DOHH2 (cell line): ENCODE results near the gene PRPF18.

Experiments
- EZH2phosphoT487 ChIP-seq: fragments of 200-600 bp; sonication (generic); IDR thresholded peaks from 2 replicates; pipeline ENCODE4 v1.6.1; 2017; ENCODE audit warnings: borderline replicate concordance, mild to moderate bottlenecking, antibody characterized with exemption, low read length, moderate library complexity, mixed read lengths
- TF ChIP-seq, protein P1 (sequence below): fragments of 200-600 bp; sonication (generic); IDR thresholded peaks from one replicate; pipeline ENCODE4 v1.5.1; 2014; ENCODE audit warnings: antibody characterized with exemption, mild to moderate bottlenecking, low read depth, low read length; ENCODE audit not compliant: poor library complexity, severe bottlenecking

DNA sequence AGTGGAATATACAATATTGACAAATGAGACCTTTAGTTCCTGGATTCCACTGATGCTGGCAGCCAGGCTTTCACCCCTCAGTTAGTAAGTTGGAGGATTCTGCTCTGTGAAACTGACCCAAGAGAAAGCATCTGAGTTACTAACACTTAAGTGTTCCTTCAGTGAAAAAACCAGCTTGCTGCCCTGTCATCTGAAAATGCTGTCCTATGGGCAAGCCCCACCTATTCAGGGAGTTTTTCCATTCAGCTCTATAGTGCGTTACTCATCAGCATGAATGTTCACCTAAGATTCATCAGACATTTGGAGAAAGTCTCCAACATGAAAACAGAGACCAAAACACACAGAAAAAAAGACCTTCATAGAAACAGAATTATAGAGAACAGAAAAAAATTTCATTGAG, 37.9 kb downstream of the PRPF18 start:
- TF ChIP-seq, protein P1, sequence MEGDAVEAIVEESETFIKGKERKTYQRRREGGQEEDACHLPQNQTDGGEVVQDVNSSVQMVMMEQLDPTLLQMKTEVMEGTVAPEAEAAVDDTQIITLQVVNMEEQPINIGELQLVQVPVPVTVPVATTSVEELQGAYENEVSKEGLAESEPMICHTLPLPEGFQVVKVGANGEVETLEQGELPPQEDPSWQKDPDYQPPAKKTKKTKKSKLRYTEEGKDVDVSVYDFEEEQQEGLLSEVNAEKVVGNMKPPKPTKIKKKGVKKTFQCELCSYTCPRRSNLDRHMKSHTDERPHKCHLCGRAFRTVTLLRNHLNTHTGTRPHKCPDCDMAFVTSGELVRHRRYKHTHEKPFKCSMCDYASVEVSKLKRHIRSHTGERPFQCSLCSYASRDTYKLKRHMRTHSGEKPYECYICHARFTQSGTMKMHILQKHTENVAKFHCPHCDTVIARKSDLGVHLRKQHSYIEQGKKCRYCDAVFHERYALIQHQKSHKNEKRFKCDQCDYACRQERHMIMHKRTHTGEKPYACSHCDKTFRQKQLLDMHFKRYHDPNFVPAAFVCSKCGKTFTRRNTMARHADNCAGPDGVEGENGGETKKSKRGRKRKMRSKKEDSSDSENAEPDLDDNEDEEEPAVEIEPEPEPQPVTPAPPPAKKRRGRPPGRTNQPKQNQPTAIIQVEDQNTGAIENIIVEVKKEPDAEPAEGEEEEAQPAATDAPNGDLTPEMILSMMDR: no peak
- no peak for TF ChIP-seq EZH2phosphoT487
